Suprapubic skin (tissue), 3 donors: ENCODE measurements around the gene MICAL2.

ENCODE experiments used
- POLR2A ChIP-seq, 2 donors: fragments of 450-650 bp; IDR thresholded peaks; one replicate each; pipeline ENCODE4 v1.6.1; 2017; ENCODE audit warnings: antibody characterized with exemption in 2 of 2, mild to moderate bottlenecking in 2 of 2, moderate library complexity in 2 of 2
- TF ChIP-seq, protein P1 (sequence below), 2 donors: fragments of 200-600 bp in 1 of 2; fragments of 450-650 bp in 1 of 2; sonication (generic) in 1 of 2; IDR thresholded peaks; one replicate each; pipeline ENCODE4 v1.5.1; 2016 to 2019; ENCODE audit warnings: antibody characterized with exemption in 2 of 2, mild to moderate bottlenecking in 1 of 2, moderate library complexity in 1 of 2

- TF ChIP-seq, protein P1, sequence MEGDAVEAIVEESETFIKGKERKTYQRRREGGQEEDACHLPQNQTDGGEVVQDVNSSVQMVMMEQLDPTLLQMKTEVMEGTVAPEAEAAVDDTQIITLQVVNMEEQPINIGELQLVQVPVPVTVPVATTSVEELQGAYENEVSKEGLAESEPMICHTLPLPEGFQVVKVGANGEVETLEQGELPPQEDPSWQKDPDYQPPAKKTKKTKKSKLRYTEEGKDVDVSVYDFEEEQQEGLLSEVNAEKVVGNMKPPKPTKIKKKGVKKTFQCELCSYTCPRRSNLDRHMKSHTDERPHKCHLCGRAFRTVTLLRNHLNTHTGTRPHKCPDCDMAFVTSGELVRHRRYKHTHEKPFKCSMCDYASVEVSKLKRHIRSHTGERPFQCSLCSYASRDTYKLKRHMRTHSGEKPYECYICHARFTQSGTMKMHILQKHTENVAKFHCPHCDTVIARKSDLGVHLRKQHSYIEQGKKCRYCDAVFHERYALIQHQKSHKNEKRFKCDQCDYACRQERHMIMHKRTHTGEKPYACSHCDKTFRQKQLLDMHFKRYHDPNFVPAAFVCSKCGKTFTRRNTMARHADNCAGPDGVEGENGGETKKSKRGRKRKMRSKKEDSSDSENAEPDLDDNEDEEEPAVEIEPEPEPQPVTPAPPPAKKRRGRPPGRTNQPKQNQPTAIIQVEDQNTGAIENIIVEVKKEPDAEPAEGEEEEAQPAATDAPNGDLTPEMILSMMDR (IDR thresholded peaks at IDR 0.05), result no peak
- TF ChIP-seq POLR2A (IDR thresholded peaks at IDR 0.05), result no peak
These were observed 41.9 kb downstream of the MICAL2 start for GRCh38 chr11:12152321-12152720.
